HG03378 (cell line): ENCODE measurements around the gene AKAP13.

Experiments used
- ATAC-seq: cut with Tn5 transposase; IDR thresholded peaks from one replicate; pipeline ENCODE4 v1.9.1; 2021; ENCODE audit warnings: mild to moderate bottlenecking, moderate library complexity; ENCODE audit not compliant: unreplicated experiment

Gene AKAP13

DNA sequence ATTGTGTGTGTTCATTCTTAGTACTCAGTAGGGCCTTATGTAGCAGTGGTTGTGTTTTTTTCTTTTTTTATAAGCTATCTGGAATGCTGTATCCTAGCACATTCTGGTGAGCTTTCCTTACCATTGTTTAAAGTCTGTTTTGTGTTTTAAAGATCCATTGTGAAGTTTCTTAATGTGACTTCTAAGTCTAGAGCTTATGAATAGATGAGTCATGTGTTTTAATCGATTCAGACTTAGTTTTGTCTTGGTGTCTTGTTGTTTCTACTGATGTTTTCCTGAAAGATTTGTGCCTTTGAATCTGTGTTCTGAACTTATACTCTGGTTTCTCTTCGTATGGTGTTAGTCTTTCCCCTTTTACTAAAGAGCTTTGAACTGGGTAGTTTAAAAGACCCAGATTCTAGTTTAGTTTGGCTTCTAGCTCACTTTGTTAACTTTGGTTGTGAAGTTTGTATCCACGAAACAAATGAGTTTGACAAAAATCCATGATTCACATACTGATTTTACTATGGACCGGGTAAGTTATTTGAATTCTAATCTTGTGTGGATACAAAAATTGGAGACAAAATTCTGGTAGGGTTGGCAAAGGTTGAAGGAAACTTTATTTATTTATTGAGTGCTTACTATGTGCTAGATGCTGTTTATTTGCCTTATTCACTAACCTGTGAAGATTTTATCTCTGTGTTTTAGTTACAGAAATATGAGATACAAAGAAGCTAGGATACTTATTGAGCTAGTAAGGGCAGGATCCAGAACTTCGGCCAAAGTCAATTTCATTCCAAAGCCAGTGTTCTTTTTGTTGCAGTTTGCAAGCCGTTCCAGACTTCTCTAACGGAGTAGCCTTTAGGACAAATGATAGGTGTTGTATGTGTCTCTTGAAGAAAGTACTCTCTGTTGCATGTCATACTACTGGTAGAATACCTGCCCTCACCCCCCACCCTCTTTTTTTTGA lies 24.8 kb downstream of the AKAP13 start:
- ATAC-seq: no peak

DNA sequence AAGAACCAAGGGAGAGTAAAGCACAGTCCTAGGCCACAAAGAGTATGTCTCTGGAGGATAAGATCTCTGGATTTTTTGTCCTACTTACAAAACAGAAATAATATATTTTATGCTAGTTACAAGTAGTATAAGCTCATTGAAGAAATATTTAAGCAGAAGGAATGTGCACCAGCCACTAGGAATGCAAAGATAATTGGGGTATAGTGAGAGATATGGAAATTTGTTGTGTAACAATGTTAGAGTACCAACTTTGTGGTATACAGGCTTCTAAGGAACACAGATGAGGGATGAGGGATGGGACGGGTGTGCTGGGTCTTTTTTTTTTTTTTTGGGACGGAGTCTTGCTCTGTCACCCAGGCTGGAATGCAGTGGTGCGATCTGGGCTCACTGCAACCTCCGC lies 26.5 kb downstream of the AKAP13 start:
- ATAC-seq: no peak

DNA sequence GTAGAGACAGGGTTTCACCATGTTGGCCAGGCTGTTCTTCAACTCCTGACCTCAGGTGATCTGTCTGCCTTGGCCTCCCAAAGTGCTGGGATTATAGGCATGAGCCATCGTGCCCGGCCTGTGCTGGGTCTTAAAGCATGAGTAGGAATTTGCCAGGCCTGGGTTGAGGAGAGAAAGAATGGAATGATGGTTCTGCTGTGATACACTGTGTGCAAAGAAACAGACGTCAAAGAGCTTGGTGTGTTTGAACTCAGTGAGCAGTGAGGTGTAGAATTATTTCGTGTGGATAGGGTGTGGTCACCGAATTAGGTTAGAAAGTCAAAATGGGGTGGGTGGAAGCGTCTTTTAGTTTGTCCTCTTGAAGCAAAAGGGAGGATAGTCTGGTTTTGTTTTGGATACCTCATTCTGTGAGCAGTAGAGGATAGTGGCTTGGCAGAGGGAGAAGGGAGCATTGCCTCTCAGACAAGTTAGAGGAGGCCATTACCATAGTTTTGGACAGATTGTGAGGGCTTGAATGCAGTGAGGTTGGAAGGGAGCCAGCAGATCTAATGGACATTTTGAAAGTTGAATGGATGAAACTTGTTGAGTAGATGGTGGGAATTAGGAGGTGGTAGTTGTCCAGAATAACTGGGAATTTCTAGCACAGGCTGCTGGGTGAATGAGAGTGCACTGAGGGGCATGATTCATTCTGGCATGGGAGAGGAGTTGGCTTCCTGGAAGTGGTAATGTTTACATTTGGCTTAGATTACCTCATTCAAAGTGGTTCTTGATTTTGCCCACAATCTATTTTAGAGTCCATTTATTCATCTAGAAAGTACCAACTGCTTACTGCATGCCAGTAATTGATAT lies 27.2 kb downstream of the AKAP13 start:
- ATAC-seq: peak; percentile 41

DNA sequence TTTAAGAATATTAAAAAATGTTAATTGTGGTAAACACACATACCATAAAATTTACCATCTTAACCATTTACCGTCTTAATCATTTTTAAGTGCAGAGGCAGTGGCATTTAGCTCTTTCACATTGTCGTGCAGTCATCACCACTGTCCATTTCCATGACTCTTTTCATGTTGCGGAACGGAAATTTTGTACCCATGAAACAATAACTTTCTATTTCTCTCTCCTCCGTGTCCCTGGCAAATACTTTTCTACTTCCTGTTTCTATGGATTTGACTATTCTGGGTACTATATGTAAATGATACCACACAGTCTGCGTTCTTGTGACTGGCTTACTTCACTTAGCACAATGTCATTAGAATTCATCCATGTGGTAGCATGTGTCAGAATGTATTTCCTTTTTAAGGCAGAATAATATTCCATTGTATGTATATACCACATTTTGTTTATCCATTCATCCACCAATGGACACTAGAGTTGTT lies 27.9 kb downstream of the AKAP13 start:
- ATAC-seq: peak; percentile 54

DNA sequence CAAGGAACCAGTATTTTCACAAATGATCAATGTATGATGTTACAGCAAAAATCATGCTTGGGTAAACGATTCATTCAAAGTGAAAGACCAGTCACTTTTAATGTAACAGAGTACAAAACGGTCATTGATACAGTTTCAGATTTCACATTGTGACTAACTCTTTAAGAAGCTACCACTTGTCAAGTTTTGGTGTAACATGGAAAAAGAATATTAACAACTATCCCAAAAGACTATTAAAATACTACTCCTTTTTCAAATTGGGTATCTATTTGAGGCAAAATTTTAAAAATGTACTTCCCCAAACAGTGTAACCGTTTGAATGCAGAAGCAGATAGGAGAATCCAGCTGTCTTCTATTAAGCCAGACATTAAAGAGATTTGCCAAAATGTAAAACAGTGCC lies 31.7 kb downstream of the AKAP13 start:
- no peak for ATAC-seq

DNA sequence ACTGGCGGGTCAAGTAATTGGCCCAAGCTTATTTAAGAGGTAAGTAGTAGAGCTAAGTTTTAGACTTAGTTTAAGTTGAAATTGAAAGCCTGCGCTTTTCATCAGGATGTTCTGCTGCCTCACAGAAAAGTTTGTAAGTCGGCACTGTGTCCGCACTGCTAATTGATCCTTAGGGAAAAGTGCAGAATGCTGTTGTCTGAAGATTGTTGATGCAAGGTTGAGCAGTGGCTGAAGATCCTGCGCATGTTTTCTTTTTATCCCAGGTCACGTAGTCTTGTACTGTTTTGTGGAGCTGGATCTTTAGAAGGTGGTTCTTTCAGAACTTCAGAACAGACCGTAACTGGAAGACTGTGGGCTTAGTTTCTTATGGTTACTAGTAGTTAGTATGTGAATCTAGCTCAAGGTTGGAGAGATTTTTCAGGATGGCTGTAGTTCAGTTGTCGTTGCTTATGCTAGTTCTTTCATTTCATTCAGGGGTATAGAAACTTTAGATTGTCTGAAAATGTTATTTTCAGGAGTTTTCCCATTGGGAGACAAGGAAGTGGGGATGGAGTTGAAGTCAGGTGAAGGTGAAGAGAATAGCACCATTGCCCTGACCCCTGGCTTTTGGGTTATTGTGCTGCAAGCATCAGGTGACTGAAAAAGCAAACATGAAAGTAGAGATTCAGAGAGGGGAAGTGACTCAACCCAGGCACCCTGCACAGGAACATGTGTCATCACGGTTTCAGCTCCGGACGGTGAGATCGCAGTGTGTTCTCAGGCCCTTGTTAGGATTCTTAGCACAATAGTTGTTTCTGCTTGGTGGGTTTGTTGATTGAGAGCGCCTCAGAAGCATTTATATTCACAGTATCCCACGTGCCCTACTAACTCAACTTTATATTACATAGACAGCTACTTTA lies 32.8 kb downstream of the AKAP13 start:
- ATAC-seq: peak; percentile 95

DNA sequence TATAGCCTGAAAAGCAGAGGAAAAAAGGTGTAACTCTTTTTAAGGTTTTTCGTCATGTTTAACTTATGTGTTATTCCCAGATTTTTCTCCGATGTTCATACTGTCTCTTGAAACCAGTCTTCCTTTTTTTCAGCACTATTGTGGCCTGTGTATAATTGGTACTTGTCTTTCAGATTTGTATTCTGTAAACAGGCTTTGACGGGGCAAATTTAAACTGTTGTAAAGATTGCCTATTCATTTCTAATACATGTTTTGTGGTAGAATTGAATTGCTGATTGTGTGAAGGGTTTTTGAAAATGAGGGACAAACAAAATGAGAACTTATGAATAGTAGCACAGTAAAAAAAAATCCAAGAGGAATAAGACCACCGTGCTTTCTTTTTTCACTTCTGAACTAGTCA lies 33.6 kb downstream of the AKAP13 start:
- ATAC-seq: no peak

DNA sequence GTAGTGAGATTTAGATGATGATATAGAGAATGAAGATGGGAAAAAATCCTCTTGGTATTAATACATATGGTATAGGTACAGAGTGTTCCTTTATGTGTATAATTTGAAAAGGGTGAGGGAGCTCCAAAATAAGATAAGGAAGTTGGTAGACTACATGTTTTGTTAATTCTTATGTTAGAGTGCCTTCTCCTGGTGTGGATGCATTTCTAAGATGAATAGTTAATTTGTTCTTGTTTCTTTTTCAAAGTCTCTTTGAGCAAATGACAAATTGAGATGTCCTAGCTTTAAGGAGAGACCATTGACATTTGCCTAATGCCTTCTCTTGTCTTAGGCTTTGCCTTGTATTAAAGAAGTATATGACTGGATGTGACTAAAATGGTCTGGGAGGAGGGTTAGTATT lies 34.1 kb downstream of the AKAP13 start:
- no peak for ATAC-seq

DNA sequence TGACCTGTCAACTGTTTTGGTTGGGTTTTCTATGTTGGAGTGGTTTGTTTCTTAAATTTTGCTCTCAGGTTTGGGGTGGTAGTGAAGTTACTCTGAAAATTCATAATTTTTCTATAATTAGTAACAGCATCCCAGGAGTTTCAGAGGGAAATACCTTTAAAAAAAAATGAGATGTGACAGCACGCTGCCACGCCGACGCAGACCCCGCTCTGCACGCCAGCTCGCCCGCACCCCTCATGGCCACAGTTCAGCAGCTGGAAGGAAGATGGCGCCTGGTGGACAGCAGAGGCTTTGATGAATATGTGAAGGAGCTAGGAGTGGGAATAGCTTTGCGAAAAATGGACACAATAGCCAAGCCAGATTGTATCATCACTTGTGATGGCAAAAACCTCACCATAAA lies 34.6 kb downstream of the AKAP13 start:
- no peak for ATAC-seq

DNA sequence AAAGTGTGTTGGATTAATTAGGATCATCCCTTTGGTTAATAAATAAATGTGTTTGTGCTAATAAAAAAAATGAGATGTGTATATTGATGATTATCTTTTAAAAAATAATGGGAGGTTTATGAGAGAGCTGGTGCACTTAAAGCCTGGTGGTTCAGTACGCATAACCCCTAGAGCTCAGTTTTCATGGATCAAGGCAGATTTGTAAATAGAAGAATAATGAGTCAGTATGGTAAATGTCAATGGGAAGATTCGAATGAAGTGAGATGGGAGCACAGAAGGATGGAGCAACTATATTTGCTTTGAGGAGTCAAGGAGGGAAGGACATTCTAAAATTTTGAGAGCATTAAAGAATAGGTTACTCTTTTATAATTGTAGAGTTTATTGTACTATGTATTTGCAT lies 35.4 kb downstream of the AKAP13 start:
- ATAC-seq: no peak

DNA sequence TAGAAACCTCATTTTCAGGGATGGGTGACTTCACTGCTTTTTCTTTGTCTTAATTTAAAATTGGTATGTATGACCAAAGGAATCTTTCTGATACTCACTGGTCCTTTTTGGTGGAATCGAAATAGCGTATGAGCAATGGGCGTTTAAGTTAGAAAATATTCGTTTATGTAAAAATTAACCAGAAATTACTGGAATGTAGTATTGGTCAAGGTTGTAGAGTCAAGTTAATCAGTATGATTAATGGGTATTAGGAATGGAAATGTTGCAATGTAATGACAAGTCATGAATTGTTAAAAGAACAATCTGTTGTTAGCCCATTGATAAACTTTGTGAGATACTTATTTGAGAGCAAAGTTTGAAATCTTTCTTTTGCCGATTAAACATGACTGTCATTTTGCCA lies 36.9 kb downstream of the AKAP13 start:
- ATAC-seq: no peak

DNA sequence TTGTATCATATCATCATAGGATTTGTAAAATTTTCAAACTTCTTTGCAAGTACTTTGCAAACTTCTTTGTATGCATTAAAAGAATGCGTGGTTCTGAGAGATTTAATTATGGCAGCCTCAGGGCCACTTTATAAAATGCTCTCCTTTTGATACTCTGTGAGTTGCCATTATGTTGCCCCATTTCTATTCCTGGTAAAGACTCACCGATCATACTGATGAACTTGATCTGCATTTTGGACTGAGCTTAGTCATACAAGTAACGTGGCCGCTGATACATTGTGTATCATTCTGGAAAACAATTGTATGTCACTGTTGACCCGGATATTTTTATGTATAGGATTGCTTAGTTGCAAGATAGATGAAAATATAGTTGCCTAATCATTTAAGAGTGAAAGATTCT lies 38.8 kb downstream of the AKAP13 start:
- no peak for ATAC-seq

DNA sequence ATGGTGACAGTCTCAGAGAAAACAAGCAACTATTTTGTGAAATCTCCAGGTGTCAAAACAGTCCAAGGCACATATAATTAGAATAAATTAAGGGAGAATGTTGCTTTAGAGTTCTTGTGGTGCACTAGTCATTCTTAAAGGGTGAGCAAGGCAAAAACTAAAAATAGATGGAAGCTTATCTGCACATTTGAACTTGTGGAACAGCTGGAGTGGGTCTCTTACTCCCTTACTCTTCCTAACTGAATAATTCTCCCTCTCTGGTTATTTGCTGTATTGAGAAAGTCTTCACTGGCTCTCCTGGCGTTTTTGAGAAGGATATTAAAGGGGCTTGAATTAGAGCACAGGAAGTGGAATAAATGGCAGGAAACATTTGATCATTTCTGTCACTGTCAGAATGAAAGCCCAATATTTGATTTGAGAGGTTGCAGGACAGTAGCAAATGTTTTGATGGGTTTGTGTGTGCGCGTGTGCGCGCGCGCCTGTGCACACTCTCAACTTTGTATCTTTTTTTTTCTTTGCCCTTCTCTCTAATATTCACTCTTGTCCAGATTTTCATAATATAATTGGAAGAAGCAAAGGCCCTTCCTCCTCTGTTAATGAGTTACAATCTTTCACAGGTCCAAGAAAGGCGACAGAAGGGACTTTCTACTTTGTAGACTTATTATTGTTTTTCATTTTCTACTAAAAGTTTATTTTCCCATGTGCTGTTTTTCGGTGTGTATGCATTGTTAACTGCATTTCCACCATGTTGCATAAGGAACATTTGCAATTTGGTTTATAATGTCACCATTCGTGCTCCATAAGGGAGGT lies 40.9 kb downstream of the AKAP13 start:
- no peak for ATAC-seq

DNA sequence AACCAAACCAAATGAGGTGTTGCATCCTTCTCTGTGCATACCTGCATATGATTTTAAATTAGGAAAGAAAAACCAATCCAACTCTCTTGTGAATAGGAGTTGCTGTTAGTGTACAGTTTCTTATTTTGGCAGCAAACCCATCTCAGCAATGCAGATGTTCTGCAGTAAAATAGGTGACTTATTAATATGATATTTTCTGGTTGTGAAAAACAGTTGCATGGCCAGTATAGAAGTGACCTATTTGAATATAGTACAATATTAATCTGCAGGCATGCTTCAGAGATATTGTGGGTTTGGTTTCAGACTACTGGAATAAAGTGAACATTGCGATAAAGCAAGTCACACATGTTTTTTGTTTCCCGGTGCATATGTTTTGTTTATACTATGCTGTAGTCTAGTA lies 42.2 kb downstream of the AKAP13 start:
- ATAC-seq: no peak

DNA sequence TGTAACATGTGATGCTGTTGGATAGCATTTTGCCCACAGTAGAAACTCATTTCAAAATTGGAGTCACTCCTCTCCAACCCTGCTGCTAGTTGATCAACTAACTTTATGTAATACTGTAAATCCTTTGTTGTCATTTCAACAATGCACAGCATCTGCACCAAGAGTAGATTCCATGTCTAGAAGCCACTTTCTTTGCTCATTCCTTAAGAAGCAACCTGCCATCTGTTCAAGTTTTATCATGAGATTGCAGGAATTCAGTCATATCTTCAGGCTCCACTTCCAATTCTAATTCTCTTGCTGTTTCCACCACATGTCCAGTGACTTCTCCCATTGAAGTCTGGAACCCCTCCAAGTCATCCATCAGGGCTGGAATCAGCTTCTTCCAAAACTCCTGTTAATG lies 42.9 kb downstream of the AKAP13 start:
- ATAC-seq: no peak

DNA sequence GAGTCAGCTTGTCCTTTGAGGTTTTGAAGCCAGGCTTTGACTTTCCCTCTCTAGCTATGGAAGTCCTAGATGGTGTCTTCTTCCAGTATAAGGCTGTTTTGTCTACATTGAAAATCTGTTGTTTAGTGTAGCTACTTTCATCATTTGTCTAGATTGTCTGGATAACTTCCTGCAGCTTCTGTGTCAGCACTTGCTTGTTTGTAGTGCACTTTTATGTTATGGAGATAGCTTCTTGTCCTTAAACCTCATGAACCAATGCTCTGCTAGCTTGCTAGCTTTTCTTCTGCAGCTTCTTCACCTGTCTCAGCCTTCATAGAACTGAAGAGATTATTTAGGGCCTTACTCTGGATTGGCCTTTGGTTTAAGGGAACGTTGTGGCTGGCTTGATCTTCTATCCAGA lies 43.8 kb downstream of the AKAP13 start:
- ATAC-seq: no peak

DNA sequence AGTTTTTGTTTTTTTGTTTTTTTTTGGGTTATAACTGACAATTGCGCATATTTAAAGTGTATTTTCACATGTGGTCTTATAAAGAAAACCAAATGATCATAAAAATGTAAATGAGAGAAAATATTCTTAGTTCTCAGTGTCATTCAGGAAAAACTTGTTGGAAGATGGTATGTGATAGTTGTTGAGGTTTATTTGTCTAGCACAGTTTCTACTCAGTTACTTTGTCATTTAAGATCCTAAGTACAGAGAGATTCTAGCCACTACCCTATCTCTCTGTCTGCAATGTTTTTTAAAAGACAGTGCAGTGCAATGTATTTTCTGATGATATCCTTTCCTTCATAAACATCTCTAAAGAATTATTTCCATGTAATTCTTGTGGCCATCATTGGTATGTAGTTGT lies 46.1 kb downstream of the AKAP13 start:
- no peak for ATAC-seq

DNA sequence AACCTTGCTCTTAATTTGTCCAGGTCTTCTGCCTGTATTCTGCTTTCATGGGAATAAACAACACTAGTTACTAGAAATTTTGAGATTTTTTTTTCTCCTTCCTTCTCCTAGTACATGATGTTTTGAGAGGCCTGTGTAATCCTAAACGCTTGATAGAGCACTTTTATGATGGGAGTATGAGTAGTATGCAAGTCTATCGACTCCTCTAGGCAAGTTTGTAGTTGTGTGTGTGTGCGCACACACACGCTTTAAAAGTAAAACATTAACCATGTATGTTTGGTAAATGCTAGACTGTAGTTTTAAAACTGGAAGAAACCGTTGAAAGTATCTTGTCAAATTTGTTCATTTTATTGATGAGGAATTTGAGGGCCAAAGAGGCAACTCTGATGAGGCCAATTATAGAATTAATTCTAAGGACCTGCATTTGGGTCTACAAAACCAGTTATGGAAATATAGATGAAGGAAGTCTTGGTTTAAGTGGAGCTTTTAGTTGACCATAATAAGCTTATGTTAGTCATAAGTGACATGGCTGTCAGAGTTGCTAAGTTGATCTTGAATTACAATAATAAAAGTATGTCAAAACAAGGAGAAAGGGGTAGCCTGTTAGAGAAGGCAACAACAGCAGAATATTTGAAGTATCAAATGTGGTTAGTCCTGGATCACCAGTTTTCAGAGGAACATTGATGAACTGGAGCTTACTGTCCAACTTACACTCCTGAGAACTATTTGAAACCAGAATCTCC lies 47.1 kb downstream of the AKAP13 start:
- ATAC-seq: no peak

DNA sequence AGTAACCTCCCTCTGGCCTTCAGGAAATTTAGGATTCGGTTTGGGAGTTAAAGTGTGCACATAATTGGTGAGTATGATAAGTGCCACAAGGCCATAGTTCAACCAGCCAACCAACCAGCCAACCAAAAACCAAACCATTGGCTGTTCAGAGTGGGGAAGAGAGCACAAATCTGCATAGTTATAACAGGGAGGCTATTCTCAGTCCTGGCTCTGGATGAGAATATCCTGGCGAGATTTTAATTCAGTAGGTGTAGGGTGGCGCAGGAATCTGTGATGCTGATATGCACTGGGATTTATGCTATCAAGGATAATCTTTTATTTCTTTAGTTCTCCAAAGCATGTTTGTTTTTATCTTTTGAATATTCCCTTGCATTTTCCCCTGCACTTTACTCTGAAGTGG lies 49.1 kb downstream of the AKAP13 start:
- no peak for ATAC-seq
